ENCODE measurements around the gene EML4.
"Not testable (repeated sequence)": the region's sequence is repeated elsewhere in the genome, so short reads cannot be mapped to it uniquely, and the experiment has no call there.

EML4 gene

GRCh38 chr2:42329736-42330135, 160.6 kb downstream of the EML4 start:
- in situ Hi-C loops (cut with MboI; ENCODE audit: low sequenced_read_pairs) = no loop called here

GRCh38 chr2:42331569-42332284, 162.6 kb downstream of the EML4 start:
- in situ Hi-C loops (cut with MboI; ENCODE audit: low sequenced_read_pairs) = no loop called here

- in situ Hi-C loops (cut with MboI; ENCODE audit: low sequenced_read_pairs) = no loop called here
These were observed 163.4 kb downstream of the EML4 start for GRCh38 chr2:42332575-42332974.

- in situ Hi-C loops (cut with MboI; ENCODE audit: low sequenced_read_pairs) = no loop called here
These were observed 164.4 kb downstream of the EML4 start for GRCh38 chr2:42333579-42333978.

GRCh38 chr2:42334220-42334619, 165.1 kb downstream of the EML4 start:
- in situ Hi-C loops (cut with MboI; ENCODE audit: low sequenced_read_pairs) = no loop called here

- in situ Hi-C loops (cut with MboI; ENCODE audit: low sequenced_read_pairs) = not testable (repeated sequence)
These were observed 165.7 kb downstream of the EML4 start for GRCh38 chr2:42334865-42335264.

GRCh38 chr2:42335514-42336104, 166.5 kb downstream of the EML4 start:
- in situ Hi-C loops (cut with MboI; ENCODE audit: low sequenced_read_pairs) = no loop called here

- in situ Hi-C loops (cut with MboI; ENCODE audit: low sequenced_read_pairs) = no loop called here
These were observed 167.3 kb downstream of the EML4 start for GRCh38 chr2:42336361-42336965.

GRCh38 chr2:42337356-42337820, 168.2 kb downstream of the EML4 start:
- in situ Hi-C loops (cut with MboI; ENCODE audit: low sequenced_read_pairs) = no loop called here

- in situ Hi-C loops (cut with MboI; ENCODE audit: low sequenced_read_pairs) = no loop called here
These were observed 168.9 kb downstream of the EML4 start for GRCh38 chr2:42337846-42338566.

GRCh38 chr2:42338567-42339190, 169.5 kb downstream of the EML4 start:
- in situ Hi-C loops (cut with MboI; ENCODE audit: low sequenced_read_pairs) = no loop called here

GRCh38 chr2:42339191-42339912, 170.2 kb downstream of the EML4 start:
- in situ Hi-C loops (cut with MboI; ENCODE audit: low sequenced_read_pairs) = no loop called here

- in situ Hi-C loops (cut with MboI; ENCODE audit: low sequenced_read_pairs) = no loop called here
These were observed 171.1 kb downstream of the EML4 start for GRCh38 chr2:42340045-42340937.

- in situ Hi-C loops (cut with MboI; ENCODE audit: low sequenced_read_pairs) = no loop called here
These were observed 171.9 kb downstream of the EML4 start for GRCh38 chr2:42340938-42341636.

- in situ Hi-C loops (cut with MboI; ENCODE audit: low sequenced_read_pairs) = no loop called here
These were observed 173.1 kb downstream of the EML4 start for GRCh38 chr2:42342061-42342794.

- in situ Hi-C loops (cut with MboI; ENCODE audit: low sequenced_read_pairs) = no loop called here
These were observed 173.7 kb downstream of the EML4 start for GRCh38 chr2:42342795-42343241.

GRCh38 chr2:42345986-42346385, 176.8 kb downstream of the EML4 start:
- in situ Hi-C loops (cut with MboI; ENCODE audit: low sequenced_read_pairs) = no loop called here

- in situ Hi-C loops (cut with MboI; ENCODE audit: low sequenced_read_pairs) = not testable (repeated sequence)
These were observed 177.7 kb downstream of the EML4 start for GRCh38 chr2:42346856-42347255.
